GM18951 (cell line): ENCODE results near the gene DCC.
"Not testable (repeated sequence)": the region's sequence is repeated elsewhere in the genome, so short reads cannot be mapped to it uniquely, and the experiment has no call there.

Experiments used
- POLR2A ChIP-seq: IDR thresholded peaks from 4 replicates; pipeline ENCODE4 v1.6.1; 2011; ENCODE audit warnings: mild to moderate bottlenecking; ENCODE audit not compliant: insufficient read length, insufficient read depth; ENCODE audit errors: extremely low read depth
- in situ Hi-C: fragments of 300-500 bp; cut with MboI; formaldehyde crosslinking; loops from one replicate; pipeline ENCODE4 v1.12.0; 2022; ENCODE audit warnings: low sequenced_read_pairs, mixed read lengths, inconsistent platforms; ENCODE audit not compliant: unreplicated experiment

DCC gene

DNA sequence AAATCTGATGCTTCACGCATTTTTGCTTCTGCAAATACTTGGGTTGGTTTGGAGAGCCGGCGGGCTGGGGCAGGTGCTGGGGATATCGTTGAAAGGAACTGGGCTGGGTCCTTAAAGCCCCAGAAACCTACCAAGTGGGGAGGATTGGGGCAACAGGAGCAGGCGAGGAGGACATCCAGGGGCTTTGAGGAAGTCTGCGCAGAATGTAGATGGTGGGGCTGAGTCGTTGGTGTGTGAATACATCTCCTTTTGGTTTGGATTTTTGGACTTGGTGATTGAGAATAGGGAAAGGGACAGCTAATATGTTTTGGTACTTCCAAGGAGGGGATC lies 1.1 kb downstream of the DCC start:
- in situ Hi-C loops, result no loop called here
- no peak for TF ChIP-seq POLR2A

GRCh38 chr18:52341608-52342381 lies 1.8 kb downstream of the DCC start:
- TF ChIP-seq POLR2A, result no peak
- in situ Hi-C loops, result no loop called here

DNA sequence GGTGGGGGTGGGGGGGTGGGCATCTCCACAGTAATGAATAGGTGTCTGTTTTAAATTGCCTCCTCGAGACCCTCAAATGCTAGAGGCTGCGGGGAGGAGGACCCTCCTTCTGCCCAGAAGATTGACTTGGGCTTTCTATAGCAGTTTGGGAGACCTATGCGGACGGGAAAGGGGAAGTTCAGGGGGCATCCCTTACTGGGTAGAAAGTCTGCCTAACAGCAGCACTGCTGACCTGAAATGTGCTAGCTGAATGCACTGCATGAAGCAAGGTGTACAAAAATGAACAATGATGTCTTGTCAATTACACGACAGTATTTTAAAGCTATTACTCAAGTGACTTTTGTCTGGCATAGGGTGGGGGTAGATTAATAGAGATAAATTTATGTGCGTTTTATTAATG lies 2.5 kb downstream of the DCC start:
- no peak for TF ChIP-seq POLR2A
- in situ Hi-C loops, result no loop called here

- TF ChIP-seq POLR2A, result no peak
- in situ Hi-C loops, result no loop called here
These were observed 3.1 kb downstream of the DCC start for GRCh38 chr18:52343138-52343537.

GRCh38 chr18:52343731-52344340 lies 3.8 kb downstream of the DCC start:
- TF ChIP-seq POLR2A, result no peak
- in situ Hi-C loops, result no loop called here

DNA sequence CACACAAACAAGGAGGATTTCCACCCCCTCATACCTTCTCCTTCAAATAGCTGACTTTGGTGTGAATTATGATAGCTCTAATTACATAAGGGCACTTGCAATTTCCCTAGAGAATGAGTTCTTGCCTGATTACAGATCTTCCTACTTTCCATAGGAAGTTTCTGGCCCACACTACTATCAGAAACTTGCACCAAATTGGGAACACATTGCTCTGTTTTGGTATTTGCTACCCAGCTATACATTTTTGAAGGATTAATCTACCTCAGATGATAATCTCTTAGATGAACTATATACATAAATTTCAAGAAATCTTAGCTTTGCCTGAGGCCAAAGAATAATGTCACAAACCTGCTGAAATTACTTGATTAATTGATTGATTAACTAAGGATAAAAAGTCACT lies 4.9 kb downstream of the DCC start:
- no peak for TF ChIP-seq POLR2A
- in situ Hi-C loops, result no loop called here

DNA sequence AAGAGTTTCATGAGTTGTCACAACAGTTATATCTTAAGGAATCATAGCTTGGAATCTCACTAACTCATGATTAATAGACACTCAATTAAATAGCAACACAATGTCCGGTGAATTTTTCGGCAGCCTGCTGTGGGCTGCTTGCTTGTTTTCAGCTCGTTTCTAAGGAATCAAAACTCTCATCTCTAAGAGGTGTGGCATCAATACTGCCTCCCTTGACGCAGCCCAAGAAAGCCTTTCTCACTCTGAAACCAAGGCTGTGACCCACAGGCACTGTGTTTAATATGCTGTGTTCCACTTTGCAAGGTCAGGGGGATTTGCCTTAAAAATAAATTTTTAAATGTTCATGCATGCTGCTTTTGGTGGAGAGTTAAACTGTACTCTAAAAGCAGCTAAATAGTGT lies 5.4 kb downstream of the DCC start:
- TF ChIP-seq POLR2A, result no peak
- in situ Hi-C loops, result no loop called here

- in situ Hi-C loops, result no loop called here
These were observed 8.2 kb downstream of the DCC start for GRCh38 chr18:52348209-52348608.

GRCh38 chr18:52349498-52349897 lies 9.5 kb downstream of the DCC start:
- in situ Hi-C loops, result no loop called here
- TF ChIP-seq POLR2A, result no peak

More at GRCh38 chr18:52348209-52348608, 8.2 kb downstream of the DCC start:
- TF ChIP-seq POLR2A, result no peak

DNA sequence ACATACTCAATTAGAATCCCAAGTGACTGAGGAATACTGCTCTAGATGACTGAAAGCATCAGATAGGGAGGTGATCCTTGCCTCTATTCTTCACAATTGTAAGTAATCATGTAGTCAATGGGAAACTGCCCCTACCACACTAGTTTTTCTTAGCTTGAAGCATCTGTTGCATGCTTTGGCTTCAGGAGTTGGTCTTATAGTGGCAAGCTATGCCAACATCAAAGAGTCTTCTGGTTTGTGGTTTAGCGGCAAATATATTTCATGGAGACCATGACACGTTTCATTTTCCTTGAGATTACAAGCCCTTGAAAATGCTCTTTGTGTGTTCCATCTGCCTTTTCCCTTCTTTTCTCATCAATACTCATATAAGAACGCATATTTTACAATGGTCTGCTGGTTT lies 12.9 kb downstream of the DCC start:
- in situ Hi-C loops, result no loop called here
- TF ChIP-seq POLR2A, result no peak

DNA sequence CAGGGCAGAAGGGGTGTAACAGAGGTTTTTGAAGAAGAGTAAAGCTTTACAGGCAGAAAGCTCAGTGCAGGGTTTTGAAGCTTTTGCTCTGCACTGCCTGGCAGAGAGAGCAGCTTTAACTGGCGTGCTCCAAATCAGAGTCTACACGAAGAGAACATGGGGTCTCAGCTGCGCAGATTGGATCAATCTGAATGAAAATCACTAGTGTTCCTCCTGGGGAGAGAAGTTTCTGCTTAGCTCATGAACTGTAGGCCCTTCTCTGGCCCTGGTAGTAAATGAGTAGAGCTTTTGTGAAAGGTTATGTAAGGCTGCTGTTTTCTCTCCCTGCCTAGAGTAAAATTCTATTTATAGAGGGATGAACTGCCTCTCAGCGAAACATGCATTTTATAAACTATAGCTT lies 13.6 kb downstream of the DCC start:
- in situ Hi-C loops, result no loop called here
- no peak for TF ChIP-seq POLR2A

DNA sequence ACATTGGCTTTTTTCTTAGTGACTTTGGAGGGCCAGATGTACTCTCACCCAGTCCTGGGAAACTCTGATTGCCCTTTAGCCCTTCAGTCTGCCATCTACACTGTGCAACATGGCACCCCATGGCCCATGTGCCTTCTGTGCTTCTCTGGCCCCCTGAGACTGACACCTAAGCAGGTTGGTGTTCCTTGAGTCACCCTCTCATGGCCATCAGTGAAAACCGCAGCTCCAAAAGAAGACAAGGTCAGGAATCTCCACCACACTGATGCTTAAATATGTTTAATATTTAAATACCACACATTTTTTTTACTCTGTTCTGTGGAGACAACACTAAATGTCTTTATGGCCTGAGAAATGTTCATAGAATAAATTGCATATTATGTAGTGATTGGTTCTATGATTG lies 23.9 kb downstream of the DCC start:
- TF ChIP-seq POLR2A, result no peak
- in situ Hi-C loops, result no loop called here

- in situ Hi-C loops, result not testable (repeated sequence)
These were observed 26.9 kb downstream of the DCC start for GRCh38 chr18:52366851-52367250.

DNA sequence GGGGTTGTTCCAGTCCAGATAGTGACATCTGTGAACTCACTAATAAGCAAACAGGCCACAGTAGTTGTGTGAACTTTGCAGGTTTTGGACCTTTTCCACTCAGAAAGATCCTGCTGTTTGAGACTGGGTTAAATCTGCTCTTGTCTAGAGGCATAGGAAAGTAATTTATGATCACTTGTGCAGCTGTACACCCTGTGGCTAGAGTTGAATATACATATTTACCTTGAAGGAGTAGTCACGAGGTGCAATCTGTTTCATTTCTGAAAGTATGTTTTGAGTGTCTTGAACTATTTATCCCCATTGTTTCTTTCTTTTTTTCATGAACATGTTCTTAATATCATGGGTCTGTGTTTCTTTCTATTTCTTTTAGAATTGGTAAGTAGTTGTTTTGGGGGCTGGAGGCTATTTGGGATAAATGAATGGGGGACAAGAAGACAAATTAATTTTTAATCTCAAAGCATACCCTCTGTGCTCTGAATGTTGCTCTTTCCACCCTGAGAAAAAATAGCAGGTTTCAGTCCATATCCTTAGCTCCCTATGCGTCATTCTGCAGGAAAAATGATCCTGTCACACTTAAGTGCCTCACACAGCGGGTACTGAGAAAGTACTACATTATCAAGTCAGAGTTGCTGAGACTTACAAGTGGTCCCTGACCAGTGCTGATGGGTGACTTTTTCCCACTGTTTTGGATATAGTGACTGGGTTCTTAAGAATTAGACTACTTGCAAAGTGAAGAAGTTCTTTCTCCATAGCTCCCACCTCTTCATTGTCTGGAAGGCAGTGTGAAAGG lies 28.2 kb downstream of the DCC start:
- no peak for TF ChIP-seq POLR2A
- in situ Hi-C loops, result no loop called here
